ENCODE data around the gene ACACA.

DNA sequence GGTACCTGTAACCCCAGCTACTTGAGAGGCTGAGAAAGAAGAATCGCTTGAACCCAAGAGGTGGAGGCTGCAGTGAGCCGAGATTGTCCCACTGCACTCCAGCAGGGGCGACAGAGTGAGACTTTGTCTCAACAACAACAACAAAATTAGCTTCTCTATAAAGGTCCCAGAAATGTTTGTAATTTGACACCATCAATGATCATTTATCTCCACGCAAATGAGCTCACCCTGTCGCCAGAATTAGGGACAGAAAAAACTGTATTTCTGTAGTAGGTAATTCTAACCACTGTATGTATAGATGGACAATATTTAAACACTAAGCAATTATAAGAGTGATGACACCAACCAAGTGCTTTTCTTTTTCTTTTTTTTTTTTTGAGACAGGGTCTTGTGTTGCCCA lies 20.2 kb downstream of the ACACA start:
- TF ChIP-seq, protein P1, sequence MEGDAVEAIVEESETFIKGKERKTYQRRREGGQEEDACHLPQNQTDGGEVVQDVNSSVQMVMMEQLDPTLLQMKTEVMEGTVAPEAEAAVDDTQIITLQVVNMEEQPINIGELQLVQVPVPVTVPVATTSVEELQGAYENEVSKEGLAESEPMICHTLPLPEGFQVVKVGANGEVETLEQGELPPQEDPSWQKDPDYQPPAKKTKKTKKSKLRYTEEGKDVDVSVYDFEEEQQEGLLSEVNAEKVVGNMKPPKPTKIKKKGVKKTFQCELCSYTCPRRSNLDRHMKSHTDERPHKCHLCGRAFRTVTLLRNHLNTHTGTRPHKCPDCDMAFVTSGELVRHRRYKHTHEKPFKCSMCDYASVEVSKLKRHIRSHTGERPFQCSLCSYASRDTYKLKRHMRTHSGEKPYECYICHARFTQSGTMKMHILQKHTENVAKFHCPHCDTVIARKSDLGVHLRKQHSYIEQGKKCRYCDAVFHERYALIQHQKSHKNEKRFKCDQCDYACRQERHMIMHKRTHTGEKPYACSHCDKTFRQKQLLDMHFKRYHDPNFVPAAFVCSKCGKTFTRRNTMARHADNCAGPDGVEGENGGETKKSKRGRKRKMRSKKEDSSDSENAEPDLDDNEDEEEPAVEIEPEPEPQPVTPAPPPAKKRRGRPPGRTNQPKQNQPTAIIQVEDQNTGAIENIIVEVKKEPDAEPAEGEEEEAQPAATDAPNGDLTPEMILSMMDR (conservative IDR thresholded peaks at IDR 0.05 in 1 of 2, IDR thresholded peaks at IDR 0.05 in 1 of 2; ENCODE audit: low read depth in 1 of 2, low read length in 2 of 2) = no peak
- no peak for TF ChIP-seq EZH2 (IDR thresholded peaks at IDR 0.05; ENCODE audit: low read length, missing control alignments)

Measured in fibroblast of lung (primary cell).